ENCODE results near the gene SAP30L.

Gene SAP30L

DNA sequence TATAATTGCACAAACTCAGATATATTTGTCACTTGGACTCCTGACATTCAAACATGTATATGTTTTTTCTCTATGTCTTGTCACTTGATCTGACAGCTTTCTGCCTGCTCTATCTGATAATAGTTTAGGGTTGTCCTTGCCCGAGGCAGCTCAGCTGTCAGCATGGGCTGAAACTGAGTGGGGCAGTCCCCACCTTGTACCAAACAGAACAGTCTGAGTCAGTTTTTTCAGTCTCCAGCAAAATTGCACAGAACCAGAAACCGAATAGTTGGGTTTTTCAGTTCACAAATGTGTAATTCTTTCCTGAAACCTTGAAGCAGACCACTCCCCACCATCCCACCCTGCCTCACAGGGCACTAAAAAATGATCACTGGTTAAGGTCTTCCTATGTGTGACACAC, 41.7 kb downstream of the SAP30L start:
- H3K27ac ChIP-seq (ENCODE audit: low read depth, low read length) = no peak overlapping the region
- H3K4me1 ChIP-seq (ENCODE audit: control insufficient read depth, insufficient read depth, low read length) = peaks cover 19% of the 10 kb centered on the region
- H3K36me3 ChIP-seq (ENCODE audit: control insufficient read depth, insufficient read depth, low read length) = no peaks in the 10 kb centered on the region
- peaks cover 7% of the 10 kb centered on the region for H3K27me3 ChIP-seq (ENCODE audit: control insufficient read depth, insufficient read depth, low read length)
- no peak overlapping the region for H3K9ac ChIP-seq (ENCODE audit: low read length)
- H3K4me3 ChIP-seq (ENCODE audit: low read length) = no peak overlapping the region

DNA sequence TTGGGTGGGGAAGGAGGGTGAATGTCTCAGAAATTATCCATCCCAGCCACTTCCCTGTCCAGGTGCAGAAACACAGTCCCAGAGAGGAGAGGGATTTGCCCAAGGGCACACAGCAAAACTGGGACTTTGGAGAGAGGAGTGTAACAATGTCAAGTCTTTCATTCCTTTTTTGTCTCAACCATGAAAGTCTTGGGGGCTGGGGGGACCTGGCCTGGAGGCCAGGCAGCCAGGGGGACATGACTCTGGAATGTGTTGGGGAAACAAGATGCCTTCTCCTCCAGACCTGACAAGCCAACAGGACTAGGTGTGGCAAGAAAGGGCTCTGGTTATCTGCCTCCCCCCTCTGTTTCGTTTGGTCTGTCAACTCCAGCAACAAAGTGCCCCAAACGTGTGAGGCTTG, 46.1 kb downstream of the SAP30L start:
- no peaks in the 10 kb centered on the region for H3K27me3 ChIP-seq (ENCODE audit: control insufficient read depth, insufficient read depth, low read length)
- no peak overlapping the region for H3K4me3 ChIP-seq (ENCODE audit: low read length)
- H3K4me1 ChIP-seq (ENCODE audit: control insufficient read depth, insufficient read depth, low read length) = no peaks in the 10 kb centered on the region
- no peaks in the 10 kb centered on the region for H3K36me3 ChIP-seq (ENCODE audit: control insufficient read depth, insufficient read depth, low read length)
- no peak overlapping the region for H3K9ac ChIP-seq (ENCODE audit: low read length)
- H3K27ac ChIP-seq (ENCODE audit: low read depth, low read length) = no peak overlapping the region

GRCh38 chr5:154493274-154493673, 47.5 kb downstream of the SAP30L start:
- H3K36me3 ChIP-seq (ENCODE audit: control insufficient read depth, insufficient read depth, low read length) = no peaks in the 10 kb centered on the region
- no peaks in the 10 kb centered on the region for H3K4me1 ChIP-seq (ENCODE audit: control insufficient read depth, insufficient read depth, low read length)
- no peaks in the 10 kb centered on the region for H3K27me3 ChIP-seq (ENCODE audit: control insufficient read depth, insufficient read depth, low read length)
- no peak overlapping the region for H3K27ac ChIP-seq (ENCODE audit: low read depth, low read length)
- no peak overlapping the region for H3K4me3 ChIP-seq (ENCODE audit: low read length)
- no peak overlapping the region for H3K9ac ChIP-seq (ENCODE audit: low read length)

GRCh38 chr5:154494036-154494435, 48.2 kb downstream of the SAP30L start:
- no peaks in the 10 kb centered on the region for H3K36me3 ChIP-seq (ENCODE audit: control insufficient read depth, insufficient read depth, low read length)
- H3K4me3 ChIP-seq (ENCODE audit: low read length) = no peak overlapping the region
- no peaks in the 10 kb centered on the region for H3K4me1 ChIP-seq (ENCODE audit: control insufficient read depth, insufficient read depth, low read length)
- H3K9ac ChIP-seq (ENCODE audit: low read length) = no peak overlapping the region
- no peak overlapping the region for H3K27ac ChIP-seq (ENCODE audit: low read depth, low read length)
- H3K27me3 ChIP-seq (ENCODE audit: control insufficient read depth, insufficient read depth, low read length) = no peaks in the 10 kb centered on the region

GRCh38 chr5:154498591-154498990, 52.8 kb downstream of the SAP30L start:
- H3K27ac ChIP-seq (ENCODE audit: low read depth, low read length) = no peak overlapping the region
- H3K27me3 ChIP-seq (ENCODE audit: control insufficient read depth, insufficient read depth, low read length) = no peaks in the 10 kb centered on the region
- no peaks in the 10 kb centered on the region for H3K4me1 ChIP-seq (ENCODE audit: control insufficient read depth, insufficient read depth, low read length)
- no peaks in the 10 kb centered on the region for H3K36me3 ChIP-seq (ENCODE audit: control insufficient read depth, insufficient read depth, low read length)
- no peak overlapping the region for H3K9ac ChIP-seq (ENCODE audit: low read length)
- no peak overlapping the region for H3K4me3 ChIP-seq (ENCODE audit: low read length)

GRCh38 chr5:154498994-154499393, 53.2 kb downstream of the SAP30L start:
- H3K27me3 ChIP-seq (ENCODE audit: control insufficient read depth, insufficient read depth, low read length) = no peaks in the 10 kb centered on the region
- no peak overlapping the region for H3K27ac ChIP-seq (ENCODE audit: low read depth, low read length)
- no peaks in the 10 kb centered on the region for H3K4me1 ChIP-seq (ENCODE audit: control insufficient read depth, insufficient read depth, low read length)
- no peaks in the 10 kb centered on the region for H3K36me3 ChIP-seq (ENCODE audit: control insufficient read depth, insufficient read depth, low read length)
- H3K9ac ChIP-seq (ENCODE audit: low read length) = no peak overlapping the region
- H3K4me3 ChIP-seq (ENCODE audit: low read length) = no peak overlapping the region

- Histone ChIP-seq H3K4me1 (ENCODE audit: control insufficient read depth, insufficient read depth, low read length) (peaks cover 5% of the 10 kb centered on the region), H3K9ac (ENCODE audit: low read length) (no peak overlapping the region), H3K4me3 (ENCODE audit: low read length) (no peak overlapping the region), H3K36me3 (ENCODE audit: control insufficient read depth, insufficient read depth, low read length) (no peaks in the 10 kb centered on the region), H3K27me3 (ENCODE audit: control insufficient read depth, insufficient read depth, low read length) (no peaks in the 10 kb centered on the region), H3K27ac (ENCODE audit: low read depth, low read length) (no peak overlapping the region)
These were observed 55.8 kb downstream of the SAP30L start for GRCh38 chr5:154501566-154501965.

DNA sequence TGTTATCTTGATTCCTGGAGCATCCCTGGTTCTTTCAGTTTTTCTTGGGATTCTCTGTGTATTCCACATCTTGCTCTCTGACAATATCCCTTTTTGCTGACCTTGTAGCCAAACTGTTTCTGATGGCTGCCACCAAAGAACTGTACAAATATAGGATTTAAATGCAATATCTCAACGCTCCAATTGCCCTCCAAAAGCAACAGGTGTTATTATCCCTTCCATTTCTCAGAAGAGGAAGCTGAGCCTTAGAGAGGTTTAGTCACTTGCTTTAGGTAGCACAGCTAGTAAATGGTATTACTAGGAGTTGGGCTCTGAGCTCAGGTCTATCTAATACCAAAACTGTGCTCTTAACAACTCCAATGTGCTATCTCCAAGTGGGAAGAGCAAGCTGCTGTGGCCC, 56.4 kb downstream of the SAP30L start:
- Histone ChIP-seq H3K9ac (ENCODE audit: low read length) (no peak overlapping the region), H3K27me3 (ENCODE audit: control insufficient read depth, insufficient read depth, low read length) (no peaks in the 10 kb centered on the region), H3K36me3 (ENCODE audit: control insufficient read depth, insufficient read depth, low read length) (no peaks in the 10 kb centered on the region), H3K4me3 (ENCODE audit: low read length) (no peak overlapping the region), H3K27ac (ENCODE audit: low read depth, low read length) (no peak overlapping the region), H3K4me1 (ENCODE audit: control insufficient read depth, insufficient read depth, low read length) (peaks cover 5% of the 10 kb centered on the region)

DNA sequence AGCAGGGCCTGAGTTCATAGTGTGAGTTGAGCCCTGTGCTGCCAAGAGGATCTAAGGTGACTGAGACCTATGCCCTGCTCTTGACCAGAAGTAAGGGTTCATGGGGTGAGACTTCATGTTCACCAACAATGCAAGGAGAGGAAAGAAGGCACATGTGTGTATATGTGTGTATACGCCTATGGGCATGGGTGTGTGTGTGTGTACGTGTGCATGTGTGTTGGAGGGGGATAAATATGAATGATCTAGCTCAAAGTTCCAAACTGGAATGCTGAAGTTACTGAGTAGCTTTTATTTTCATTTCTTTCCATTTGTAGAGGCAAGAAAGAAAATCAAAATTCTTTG, 57.9 kb downstream of the SAP30L start:
- Histone ChIP-seq H3K4me1 (ENCODE audit: control insufficient read depth, insufficient read depth, low read length) (peaks cover 5% of the 10 kb centered on the region), H3K36me3 (ENCODE audit: control insufficient read depth, insufficient read depth, low read length) (no peaks in the 10 kb centered on the region), H3K4me3 (ENCODE audit: low read length) (no peak overlapping the region), H3K27me3 (ENCODE audit: control insufficient read depth, insufficient read depth, low read length) (no peaks in the 10 kb centered on the region), H3K27ac (ENCODE audit: low read depth, low read length) (no peak overlapping the region), H3K9ac (ENCODE audit: low read length) (no peak overlapping the region)

DNA sequence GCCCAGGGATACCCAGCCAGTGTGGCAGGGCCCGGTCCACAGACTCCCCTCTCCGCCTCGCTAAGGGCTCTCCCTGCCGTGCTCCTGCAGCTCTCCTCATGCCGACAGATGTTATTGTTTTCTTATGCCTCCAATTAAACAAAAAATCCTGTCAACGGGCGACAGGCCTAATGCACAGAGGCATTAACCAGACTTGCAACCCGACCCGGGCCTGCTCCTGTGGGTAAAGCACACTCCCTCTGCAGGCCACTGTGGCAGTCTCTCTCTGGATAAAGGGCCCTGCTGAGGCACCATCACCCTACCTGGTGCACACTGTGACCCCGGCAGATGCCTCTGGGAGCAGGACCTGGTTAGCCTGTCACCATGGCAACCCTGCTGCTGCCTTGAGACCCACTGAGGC, 59.8 kb downstream of the SAP30L start:
- Histone ChIP-seq H3K27ac (ENCODE audit: low read depth, low read length) (no peak overlapping the region), H3K4me1 (ENCODE audit: control insufficient read depth, insufficient read depth, low read length) (peaks cover 5% of the 10 kb centered on the region), H3K9ac (ENCODE audit: low read length) (no peak overlapping the region), H3K36me3 (ENCODE audit: control insufficient read depth, insufficient read depth, low read length) (no peaks in the 10 kb centered on the region), H3K4me3 (ENCODE audit: low read length) (no peak overlapping the region), H3K27me3 (ENCODE audit: control insufficient read depth, insufficient read depth, low read length) (no peaks in the 10 kb centered on the region)

DNA sequence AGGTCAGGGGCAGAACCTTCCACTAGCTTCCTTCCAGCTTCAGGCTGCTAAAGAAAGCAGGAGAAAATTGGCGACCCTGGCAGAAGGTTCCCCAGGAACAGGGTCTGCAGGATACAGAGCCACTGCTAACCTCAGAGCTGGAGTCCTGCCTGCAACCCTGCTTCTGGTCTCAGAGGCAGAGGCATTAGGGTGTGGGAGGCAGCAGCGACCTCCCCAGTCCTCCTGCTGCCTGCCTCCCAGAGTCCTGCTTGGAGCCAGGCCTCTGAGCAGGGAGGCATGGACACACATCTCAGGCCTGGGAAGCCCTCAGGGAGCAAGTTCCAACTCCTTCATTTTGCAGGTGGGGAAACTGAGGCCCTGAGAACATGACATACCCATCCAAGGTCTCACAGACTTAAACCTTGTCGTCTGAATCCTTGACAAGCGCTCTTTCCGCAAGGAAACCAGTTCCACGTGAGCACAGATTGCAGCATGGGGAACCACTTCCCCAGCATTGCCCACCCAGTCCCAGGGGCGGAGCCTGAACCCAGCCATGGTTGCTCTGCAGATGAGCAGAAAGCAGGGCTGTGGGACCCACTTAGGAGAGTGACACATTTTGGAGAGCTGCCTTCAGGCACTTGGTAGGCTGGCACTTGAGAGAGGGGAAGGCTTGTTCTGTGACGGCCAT, 60.4 kb downstream of the SAP30L start:
- Histone ChIP-seq H3K4me3 (ENCODE audit: low read length) (no peak overlapping the region), H3K36me3 (ENCODE audit: control insufficient read depth, insufficient read depth, low read length) (no peaks in the 10 kb centered on the region), H3K4me1 (ENCODE audit: control insufficient read depth, insufficient read depth, low read length) (peaks cover 5% of the 10 kb centered on the region), H3K27me3 (ENCODE audit: control insufficient read depth, insufficient read depth, low read length) (no peaks in the 10 kb centered on the region), H3K9ac (ENCODE audit: low read length) (no peak overlapping the region), H3K27ac (ENCODE audit: low read depth, low read length) (no peak overlapping the region)

DNA sequence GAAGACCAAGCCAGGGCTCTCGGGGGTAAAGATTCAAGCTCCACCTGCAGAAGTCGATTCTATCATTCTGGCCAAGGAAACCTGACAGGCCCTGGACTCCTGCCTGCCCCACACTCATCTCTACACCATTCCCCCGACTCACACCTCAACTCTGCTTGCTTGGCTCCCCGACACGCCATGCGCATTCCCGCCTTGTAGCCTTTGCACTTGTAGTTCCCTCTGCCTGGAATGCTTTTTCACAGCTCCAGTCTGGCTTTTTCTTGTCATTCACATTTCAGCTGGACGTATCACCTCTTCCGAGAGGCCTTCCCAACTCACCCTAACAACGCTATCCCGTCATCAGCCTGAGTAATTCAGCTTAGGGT, 60.9 kb downstream of the SAP30L start:
- H3K27me3 ChIP-seq (ENCODE audit: control insufficient read depth, insufficient read depth, low read length) = no peaks in the 10 kb centered on the region
- no peaks in the 10 kb centered on the region for H3K36me3 ChIP-seq (ENCODE audit: control insufficient read depth, insufficient read depth, low read length)
- peaks cover 5% of the 10 kb centered on the region for H3K4me1 ChIP-seq (ENCODE audit: control insufficient read depth, insufficient read depth, low read length)
- no peak overlapping the region for H3K27ac ChIP-seq (ENCODE audit: low read depth, low read length)
- H3K4me3 ChIP-seq (ENCODE audit: low read length) = no peak overlapping the region
- H3K9ac ChIP-seq (ENCODE audit: low read length) = no peak overlapping the region

- Histone ChIP-seq H3K27me3 (ENCODE audit: control insufficient read depth, insufficient read depth, low read length) (no peaks in the 10 kb centered on the region), H3K36me3 (ENCODE audit: control insufficient read depth, insufficient read depth, low read length) (no peaks in the 10 kb centered on the region)
These were observed 62.3 kb downstream of the SAP30L start for GRCh38 chr5:154508114-154508513.

More at GRCh38 chr5:154508114-154508513, 62.3 kb downstream of the SAP30L start:
- H3K27ac ChIP-seq (ENCODE audit: low read depth, low read length) = no peak overlapping the region
- H3K4me3 ChIP-seq (ENCODE audit: low read length) = no peak overlapping the region
- no peak overlapping the region for H3K9ac ChIP-seq (ENCODE audit: low read length)
- H3K4me1 ChIP-seq (ENCODE audit: control insufficient read depth, insufficient read depth, low read length) = peaks cover 5% of the 10 kb centered on the region

Data from rectal smooth muscle tissue (tissue), 1 donor.